H1 (cell line): ENCODE measurements around the gene COA3. TPM values are rescaled to one million over a fixed set of nuclear protein-coding genes. Genes with fewer than 3 reads are reported as not detected.

ENCODE experiments used
- CTCF ChIA-PET: fragments of 300-600 bp; sonication (Branson Sonifier 250); formaldehyde crosslinking; loops from one replicate; lab custom pipeline; 2021; ENCODE audit not compliant: partially characterized antibody; lab: Charles Lee
- POLR2A ChIA-PET: fragments of 300-600 bp; sonication (Branson Sonifier 250); formaldehyde crosslinking; loops from one replicate; lab custom pipeline; 2021; ENCODE audit warnings: inconsistent platforms; ENCODE audit not compliant: partially characterized antibody; lab: Charles Lee
- DNase-seq, 2 experiments: peaks; one replicate each; pipeline versions ENCODE4 v3.0.0 to v3.0.0-alpha.2; 2010 to 2022; ENCODE audit warnings: low spot score in 2 of 2, low read depth in 1 of 2, mixed read lengths in 1 of 2
- FAIRE-seq: peaks from 2 replicates; lab custom pipeline; 2011; peaks lifted over from hg19 to GRCh38; lab: Jason Lieb, UNC
- H2AFZ ChIP-seq: 2 replicates; pipeline ENCODE4 v1.8.1; 2012; ENCODE audit warnings: low read length, inconsistent platforms
- H2AK5ac ChIP-seq: 2 replicates; pipeline ENCODE4 v1.6.1; 2013; ENCODE audit warnings: low read depth, low read length
- H2BK120ac ChIP-seq: replicated peaks from 2 replicates; pipeline ENCODE3; 2013; ENCODE audit warnings: low read depth, low read length, inconsistent platforms
- H2BK12ac ChIP-seq: 2 replicates; pipeline ENCODE4 v1.6.1; 2013; ENCODE audit warnings: low read depth, low read length
- H2BK15ac ChIP-seq: 2 replicates; pipeline ENCODE4 v1.6.1; 2013; ENCODE audit warnings: low read length
- H2BK20ac ChIP-seq: 2 replicates; pipeline ENCODE4 v1.6.1; 2013; ENCODE audit warnings: low read length
- H2BK5ac ChIP-seq: 2 replicates; pipeline ENCODE4 v1.6.1; 2013; ENCODE audit warnings: low read depth, low read length
- H3K14ac ChIP-seq: 2 replicates; pipeline ENCODE4 v1.6.1; 2013; ENCODE audit warnings: inconsistent platforms; ENCODE audit not compliant: insufficient read length
- H3K18ac ChIP-seq: 2 replicates; pipeline ENCODE4 v1.6.1; 2013; ENCODE audit warnings: low read length; ENCODE audit errors: extremely low read depth
- H3K23ac ChIP-seq: 2 replicates; pipeline ENCODE4 v1.6.1; 2013; ENCODE audit warnings: inconsistent platforms; ENCODE audit not compliant: insufficient read length
- H3K23me2 ChIP-seq: 2 replicates; pipeline ENCODE4 v1.6.1; 2013; ENCODE audit warnings: low read depth, low read length
- H3K27ac ChIP-seq: 2 replicates; pipeline ENCODE4 v1.6.1; 2011; ENCODE audit warnings: low read depth, low read length, inconsistent platforms
- H3K27me3 ChIP-seq, 4 experiments: replicated peaks in 1 of 4; 1 replicate in 1 of 4; 2 replicates in 3 of 4; pipeline versions ENCODE4 v1.6.1 to v1.8.1; 2011 to 2013; ENCODE audit warnings: low read length in 3 of 4, mild to moderate bottlenecking in 3 of 4, inconsistent platforms in 2 of 4, mixed read lengths in 2 of 4, moderate library complexity in 1 of 4; ENCODE audit not compliant: control insufficient read depth in 3 of 4, insufficient read depth in 3 of 4; ENCODE audit errors: extremely low read depth in 1 of 4
- H3K36me3 ChIP-seq, 4 experiments: 2 replicates each; pipeline versions ENCODE4 v1.6.1 to v1.8.1; 2011 to 2013; ENCODE audit warnings: mild to moderate bottlenecking in 4 of 4, low read length in 3 of 4, moderate library complexity in 2 of 4, control low read depth in 1 of 4, inconsistent platforms in 1 of 4; ENCODE audit not compliant: insufficient read depth in 4 of 4, control insufficient read depth in 2 of 4
- H3K4ac ChIP-seq: replicated peaks from 2 replicates; pipeline ENCODE3; 2013; ENCODE audit warnings: low read length, low read depth, mixed read lengths, inconsistent platforms; ENCODE audit not compliant: insufficient read length
- H3K4me1 ChIP-seq, 4 experiments: replicated peaks in 1 of 4; 1 replicate in 1 of 4; 2 replicates in 3 of 4; pipeline versions ENCODE4 v1.6.1 to v1.8.1; 2011 to 2013; ENCODE audit warnings: low read length in 3 of 4, inconsistent platforms in 2 of 4, mixed read lengths in 1 of 4; ENCODE audit not compliant: insufficient read depth in 4 of 4, control insufficient read depth in 3 of 4
- H3K4me2 ChIP-seq, 2 experiments: 2 replicates each; pipeline versions ENCODE4 v1.6.1 to v1.8.1; 2011 to 2013; ENCODE audit warnings: low read depth in 2 of 2, low read length in 2 of 2, control low read depth in 1 of 2, inconsistent platforms in 1 of 2, mild to moderate bottlenecking in 1 of 2; ENCODE audit not compliant: insufficient read depth in 1 of 2
- H3K4me3 ChIP-seq, 4 experiments: fragments of 200-600, 300-600 bp in 1 of 4; sonication (generic), shearing (Covaris generic), sonication (Bioruptor Twin) in 1 of 4; 2 replicates each; pipeline versions ENCODE4 v1.5.1 to v1.8.1; 2011 to 2016; ENCODE audit warnings: low read length in 4 of 4, low read depth in 3 of 4, control low read depth in 2 of 4, inconsistent platforms in 2 of 4, mild to moderate bottlenecking in 2 of 4, mixed read lengths in 1 of 4, moderate library complexity in 1 of 4; ENCODE audit not compliant: insufficient read depth in 2 of 4; ENCODE audit errors: extremely low read depth in 1 of 4
- H3K56ac ChIP-seq: replicated peaks from 2 replicates; pipeline ENCODE3; 2013; ENCODE audit warnings: low read depth, mild to moderate bottlenecking, mixed read lengths, low read length, inconsistent platforms; ENCODE audit not compliant: insufficient read length
- H3K79me1 ChIP-seq: 2 replicates; pipeline ENCODE4 v1.6.1; 2013; ENCODE audit warnings: low read depth, low read length, control low read depth
- H3K79me2 ChIP-seq, 2 experiments: 2 replicates each; pipeline versions ENCODE4 v1.6.1 to v1.8.1; 2012 to 2013; ENCODE audit warnings: low read length in 2 of 2, mild to moderate bottlenecking in 2 of 2, inconsistent platforms in 1 of 2; ENCODE audit not compliant: insufficient read depth in 2 of 2, control insufficient read depth in 1 of 2
- H3K9ac ChIP-seq, 4 experiments: replicated peaks in 1 of 4; 1 replicate in 1 of 4; 2 replicates in 3 of 4; pipeline versions ENCODE4 v1.6.1 to v1.8.1; 2011 to 2013; ENCODE audit warnings: low read depth in 3 of 4, low read length in 3 of 4, control low read depth in 2 of 4, mild to moderate bottlenecking in 2 of 4, moderate library complexity in 2 of 4, inconsistent platforms in 1 of 4; ENCODE audit errors: extremely low read depth in 1 of 4
- H3K9me3 ChIP-seq, 2 experiments: 2 replicates each; pipeline versions ENCODE4 v1.6.1 to v1.8.1; 2012 to 2013; ENCODE audit warnings: mild to moderate bottlenecking in 2 of 2, moderate library complexity in 2 of 2, control low read depth in 1 of 2, inconsistent platforms in 1 of 2, low read depth in 1 of 2, low read length in 1 of 2, mixed read lengths in 1 of 2; ENCODE audit not compliant: insufficient read depth in 2 of 2
- H4K20me1 ChIP-seq, 2 experiments: replicated peaks in 1 of 2; 2 replicates each; pipeline versions ENCODE3 to v1.8.1; 2011 to 2013; ENCODE audit warnings: inconsistent platforms in 2 of 2, low read length in 2 of 2, mild to moderate bottlenecking in 1 of 2; ENCODE audit not compliant: insufficient read depth in 2 of 2, control insufficient read depth in 1 of 2
- H4K5ac ChIP-seq: 2 replicates; pipeline ENCODE4 v1.6.1; 2013; ENCODE audit warnings: low read length, low read depth, mixed read lengths, inconsistent platforms; ENCODE audit not compliant: insufficient read length
- H4K8ac ChIP-seq: 2 replicates; pipeline ENCODE4 v1.8.0; 2013; ENCODE audit warnings: mild to moderate bottlenecking, moderate library complexity, low read length, inconsistent platforms; ENCODE audit not compliant: insufficient read depth; ENCODE audit errors: extremely low read depth
- H4K91ac ChIP-seq: replicated peaks from 2 replicates; pipeline ENCODE3; 2013; ENCODE audit warnings: low read length, mixed read lengths, inconsistent platforms; ENCODE audit not compliant: insufficient read length
- GTF2F1 ChIP-seq: IDR thresholded peaks from 2 replicates; pipeline ENCODE4 v1.6.1; 2012; ENCODE audit warnings: low read depth, low read length, improper control_type of control experiment, borderline replicate concordance
- POLR2A ChIP-seq, 2 experiments: IDR thresholded peaks; 1 replicate in 1 of 2; 2 replicates in 1 of 2; pipeline ENCODE4 v1.6.1; 2011; ENCODE audit warnings: low read depth in 2 of 2, low read length in 2 of 2, mild to moderate bottlenecking in 2 of 2; ENCODE audit errors: control extremely low read depth in 1 of 2
- WGBS, 2 experiments: shearing (Covaris generic) in 1 of 2; methylation state at CpG; one replicate each; pipeline versions ENCODE4 v1.1.6 to v1.1.7; 2013 to 2015; ENCODE audit warnings: low lambda C conversion rate in 2 of 2, mixed read lengths in 2 of 2, inconsistent platforms in 1 of 2, low coverage in 1 of 2, missing lambda C conversion rate in 1 of 2; ENCODE audit not compliant: insufficient replicate concordance in 2 of 2, insufficient coverage in 1 of 2, insufficient read length in 1 of 2; ENCODE audit errors: extremely low coverage in 1 of 2, missing lambda C conversion rate in 1 of 2; 5-methylcytosine and 5-hydroxymethylcytosine counted together
- polyA plus RNA-seq, 7 experiments: library from polyadenylated mRNA; depleted of rRNA in 3 of 7; stranded (reverse) in 5 of 7; unstranded in 2 of 7; fragments of >200 nt in 5 of 7; fragments of 200-250 nt in 2 of 7; gene quantifications; 1 replicate in 5 of 7; 2 replicates in 1 of 7; 4 replicates in 1 of 7; pipeline versions ENCODE4 v1.2.1 to v1.2.3, GENCODE V29; 2011 to 2013; ENCODE audit warnings: missing spikeins in 2 of 7, mixed read lengths in 2 of 7
- total RNA-seq: library from RNA; stranded (reverse); fragmentation: NEBNext Ultra II Directional; extraction: Animal tissue kit (Norgen Biotek cat#: 25700); gene quantifications from 2 replicates; pipeline ENCODE4 v1.2.1, GENCODE V29; 2021

COA3 gene
- total and polyA plus RNA-seq, 2 of the 8 experiments (the other 6 are each of a cell fraction or from before 2014, with no cell fraction given): 68.4 to 143 TPM

- H2BK12ac ChIP-seq: no peak overlapping the region
- no peak overlapping the region for H3K56ac ChIP-seq
- no peak overlapping the region for H2BK20ac ChIP-seq
- no peak overlapping the region for H4K5ac ChIP-seq
- DNase-seq (no peak), FAIRE-seq (no peak)
- no peaks in the 10 kb centered on the region for H3K79me2 ChIP-seq
- H4K91ac ChIP-seq: no peak overlapping the region
- H3K23me2 ChIP-seq: no peaks in the 10 kb centered on the region
- 88% methylated on average over 9 of the region's 9 CpGs; no CpG with 5 or more reads in 1 of the 2 experiments for WGBS, 2 experiments
- no peak overlapping the region for H3K14ac ChIP-seq
- H3K36me3 ChIP-seq: peaks cover 21 to 37% (median 28%) of the 10 kb centered on the region in 4 experiments
- TF ChIP-seq GTF2F1 (no peak), POLR2A (IDR thresholded peaks at IDR 0.05; ENCODE audit: control extremely low read depth in 1 of 2, low read depth in 2 of 2, low read length in 2 of 2) (peak in 1 of 2 experiments; percentile 43; a peak in 1 of 3 replicates)
- TF ChIP-seq, all 59 proteins: peak for 1
- Histone ChIP-seq H3K27me3 (no peaks in the 10 kb centered on the region; a peak in 1 of 7 replicates), H2AFZ (no peak overlapping the region), H3K9me3 (no peaks in the 10 kb centered on the region), H4K20me1 (peaks cover 13 to 19% of the 10 kb centered on the region in 2 experiments), H3K23ac (no peak overlapping the region), H4K8ac (no peak overlapping the region; the same call in 1 of the 2 replicates), H3K18ac (no peak overlapping the region), H3K27ac (no peak overlapping the region), H2BK15ac (no peak overlapping the region), H3K79me1 (no peaks in the 10 kb centered on the region), H3K9ac (no peak overlapping the region), H2BK120ac (no peak overlapping the region), H3K4me2 (no peak overlapping the region), H2BK5ac (no peak overlapping the region), H3K4me3 (no peak overlapping the region), H3K4ac (no peak overlapping the region), H2AK5ac (no peak overlapping the region), H3K4me1 (no peaks in the 10 kb centered on the region; a peak in 1 of 7 replicates)
- ChIA-PET POLR2A (interaction anchor here (0.5 to 10.4 kb wide), 12 partner anchors 8 to 155 kb away, joined by 3 to 111 read pairs (median 4); partner anchors contain the start of gene PSME3), CTCF (interaction anchor here (0.7 to 8.9 kb wide), 11 partner anchors 8 to 107 kb away, joined by 3 to 141 read pairs (median 4); no protein-coding TSS in a partner anchor)
Measured at GRCh38 chr17:42846594-42847280, 48.2 kb upstream of the COA3 start.
